Uterus (tissue), 4 donors: Measurements from ENCODE around the gene LYSMD2. TPM values are rescaled to one million over a fixed set of nuclear protein-coding genes. Genes with fewer than 3 reads are reported as not detected.

Experiments used
- DNase-seq, 2 donors: peaks; one replicate each; pipeline ENCODE4 v3.0.0-alpha.2; 2019 to 2020
- H3K27ac ChIP-seq, 2 donors: fragments of 200-600 bp; sonication (generic); 1 replicate in 1 of 2; 2 replicates in 1 of 2; pipeline ENCODE4 v1.5.1; 2016 to 2018
- H3K27me3 ChIP-seq, 2 donors: fragments of 200-600 bp; sonication (generic); one replicate each; pipeline ENCODE4 v1.5.1; 2018 to 2019; ENCODE audit warnings: control low read depth in 1 of 2
- H3K36me3 ChIP-seq, 2 donors: fragments of 200-600 bp; sonication (generic); one replicate each; pipeline ENCODE4 v1.5.1; 2019; ENCODE audit warnings: control low read depth in 1 of 2
- H3K4me1 ChIP-seq, 2 donors: fragments of 200-600 bp; sonication (generic); one replicate each; pipeline ENCODE4 v1.5.1; 2018 to 2019; ENCODE audit warnings: control low read depth in 1 of 2
- H3K4me3 ChIP-seq, 2 donors: fragments of 200-600 bp; sonication (generic); 1 replicate in 1 of 2; 2 replicates in 1 of 2; pipeline ENCODE4 v1.5.1; 2018 to 2019; ENCODE audit warnings: mild to moderate bottlenecking in 1 of 2
- H3K9me3 ChIP-seq, 2 donors: fragments of 200-600 bp; sonication (generic); one replicate each; pipeline ENCODE4 v1.5.1; 2019; ENCODE audit warnings: control low read depth in 1 of 2
- POLR2A ChIP-seq, 2 donors: fragments of 450-650 bp; IDR thresholded peaks; one replicate each; pipeline ENCODE4 v1.6.1; 2016; ENCODE audit warnings: antibody characterized with exemption in 2 of 2, mild to moderate bottlenecking in 1 of 2, moderate library complexity in 1 of 2
- intact Hi-C: fragments of 100-400 bp; cut with DNase I; formaldehyde crosslinking; loops from one replicate; pipeline ENCODE4 v1.15.1; 2023; ENCODE audit warnings: low total_unique reads
- total RNA-seq, 4 donors: library from RNA; depleted of rRNA in 3 of 4; stranded (reverse); fragments of >200 nt in 3 of 4; gene quantifications; one replicate each; pipeline versions ENCODE4 v1.1.0 to v1.2.4, GENCODE V29; 2014 to 2023
- TF ChIP-seq, protein P1 (sequence below), 4 experiments: fragments of 200-600 bp in 2 of 4; fragments of 450-650 bp in 2 of 4; sonication (generic) in 2 of 4; IDR thresholded peaks; one replicate each; pipeline ENCODE4 v1.5.1; 2016 to 2019; ENCODE audit warnings: antibody characterized with exemption in 4 of 4, mild to moderate bottlenecking in 2 of 4, moderate library complexity in 1 of 4
- donor health status: DM: yes; HTN: yes; CAD: no.

Gene LYSMD2
- total RNA-seq, 4 donors from 2014 or later = 8.5 to 44.7 (median 25.0) TPM

DNA sequence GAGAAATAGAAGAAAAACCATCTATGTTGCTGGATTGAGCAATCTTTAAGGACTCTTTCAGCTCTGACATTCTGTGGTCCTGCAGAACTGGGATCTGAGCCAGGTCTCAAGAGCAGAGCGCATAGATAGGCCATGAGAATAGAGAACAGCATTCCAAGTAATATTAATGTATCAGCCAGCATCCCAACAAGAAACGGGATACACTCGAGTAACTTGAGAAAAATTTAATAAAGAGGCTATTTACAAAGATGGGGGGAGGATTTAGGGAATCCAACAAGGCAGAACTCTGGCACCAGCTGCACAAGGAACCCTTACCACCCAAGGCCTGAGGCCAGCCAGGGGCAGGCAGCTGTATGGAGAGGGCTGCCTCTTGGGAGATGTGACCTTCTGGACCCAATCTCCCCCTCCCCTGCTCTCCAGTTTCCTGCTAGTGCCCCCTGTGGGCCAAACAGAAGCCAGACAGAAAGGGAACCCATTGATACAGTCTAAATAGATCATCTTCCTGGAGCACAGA, 22.2 kb upstream of the LYSMD2 start:
- H3K36me3 ChIP-seq = no peaks in the 10 kb centered on the region
- no peak for TF ChIP-seq POLR2A (IDR thresholded peaks at IDR 0.05)
- TF ChIP-seq, protein P1, sequence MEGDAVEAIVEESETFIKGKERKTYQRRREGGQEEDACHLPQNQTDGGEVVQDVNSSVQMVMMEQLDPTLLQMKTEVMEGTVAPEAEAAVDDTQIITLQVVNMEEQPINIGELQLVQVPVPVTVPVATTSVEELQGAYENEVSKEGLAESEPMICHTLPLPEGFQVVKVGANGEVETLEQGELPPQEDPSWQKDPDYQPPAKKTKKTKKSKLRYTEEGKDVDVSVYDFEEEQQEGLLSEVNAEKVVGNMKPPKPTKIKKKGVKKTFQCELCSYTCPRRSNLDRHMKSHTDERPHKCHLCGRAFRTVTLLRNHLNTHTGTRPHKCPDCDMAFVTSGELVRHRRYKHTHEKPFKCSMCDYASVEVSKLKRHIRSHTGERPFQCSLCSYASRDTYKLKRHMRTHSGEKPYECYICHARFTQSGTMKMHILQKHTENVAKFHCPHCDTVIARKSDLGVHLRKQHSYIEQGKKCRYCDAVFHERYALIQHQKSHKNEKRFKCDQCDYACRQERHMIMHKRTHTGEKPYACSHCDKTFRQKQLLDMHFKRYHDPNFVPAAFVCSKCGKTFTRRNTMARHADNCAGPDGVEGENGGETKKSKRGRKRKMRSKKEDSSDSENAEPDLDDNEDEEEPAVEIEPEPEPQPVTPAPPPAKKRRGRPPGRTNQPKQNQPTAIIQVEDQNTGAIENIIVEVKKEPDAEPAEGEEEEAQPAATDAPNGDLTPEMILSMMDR (IDR thresholded peaks at IDR 0.05) = no peak
- DNase-seq = peak; percentile 66 to 73
- no peak overlapping the region for H3K4me3 ChIP-seq
- peaks cover 0 to 5% of the 10 kb centered on the region in 2 donors for H3K4me1 ChIP-seq
- H3K9me3 ChIP-seq = no peaks in the 10 kb centered on the region
- H3K27me3 ChIP-seq = no peaks in the 10 kb centered on the region
- intact Hi-C loops = no loop called here
- H3K27ac ChIP-seq = peak overlapping the region; percentile 72 to 75

DNA sequence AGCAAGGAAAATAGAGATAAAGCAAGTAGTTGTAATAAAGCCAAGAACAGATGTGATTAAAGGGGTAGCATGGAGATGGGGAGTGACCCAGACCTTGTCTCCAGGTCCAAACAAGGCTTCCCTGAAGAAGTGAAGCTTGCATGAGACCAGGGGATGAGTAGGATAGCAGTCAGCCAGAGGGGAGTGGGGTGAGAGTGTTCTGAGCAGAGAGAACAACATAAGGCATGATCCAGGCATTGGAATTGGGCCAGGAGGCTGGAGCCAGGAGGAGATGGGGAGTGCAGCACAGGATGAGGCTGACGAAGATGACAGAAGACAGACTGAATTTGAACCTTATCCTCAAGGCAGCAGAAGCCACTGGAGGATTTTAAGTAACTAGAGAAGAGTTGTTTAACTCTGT, 21.2 kb upstream of the LYSMD2 start:
- H3K9me3 ChIP-seq = no peaks in the 10 kb centered on the region
- no peaks in the 10 kb centered on the region for H3K27me3 ChIP-seq
- H3K27ac ChIP-seq = peak overlapping the region; percentile 72 to 75
- peaks cover 0 to 5% of the 10 kb centered on the region in 2 donors for H3K4me1 ChIP-seq
- DNase-seq = peak; percentile 87 to 93
- TF ChIP-seq POLR2A (IDR thresholded peaks at IDR 0.05) = no peak
- TF ChIP-seq, protein P1 (IDR thresholded peaks at IDR 0.05) = no peak
- no peaks in the 10 kb centered on the region for H3K36me3 ChIP-seq
- intact Hi-C loops = no loop called here
- H3K4me3 ChIP-seq = no peak overlapping the region

DNA sequence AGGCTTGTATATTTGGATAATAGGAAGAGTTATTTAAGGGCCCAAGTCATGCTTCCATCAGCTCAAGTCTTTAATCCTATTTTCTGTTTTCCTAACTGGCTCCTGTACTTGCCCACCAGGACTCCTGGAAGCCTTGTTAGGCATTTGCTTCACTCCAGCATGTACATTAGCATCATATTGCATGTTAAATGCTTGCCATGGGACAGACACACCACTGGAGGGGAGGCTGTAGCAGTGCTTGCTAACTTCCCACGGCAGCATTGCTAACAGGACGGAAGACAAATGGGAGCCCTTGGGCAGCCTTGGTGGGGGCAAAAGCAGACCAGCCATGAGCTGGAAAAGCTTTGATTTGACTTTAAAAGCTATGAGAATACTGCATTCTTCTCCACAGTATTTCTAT, 20.0 kb upstream of the LYSMD2 start:
- H3K9me3 ChIP-seq = no peaks in the 10 kb centered on the region
- peaks cover 0 to 11% of the 10 kb centered on the region in 2 donors for H3K4me1 ChIP-seq
- peak overlapping the region; percentile 72 to 75 for H3K27ac ChIP-seq
- no peaks in the 10 kb centered on the region for H3K36me3 ChIP-seq
- no peak for DNase-seq
- no peak overlapping the region for H3K4me3 ChIP-seq
- TF ChIP-seq, protein P1 (IDR thresholded peaks at IDR 0.05) = no peak
- TF ChIP-seq POLR2A (IDR thresholded peaks at IDR 0.05) = no peak
- no peaks in the 10 kb centered on the region for H3K27me3 ChIP-seq
- intact Hi-C loops = no loop called here

DNA sequence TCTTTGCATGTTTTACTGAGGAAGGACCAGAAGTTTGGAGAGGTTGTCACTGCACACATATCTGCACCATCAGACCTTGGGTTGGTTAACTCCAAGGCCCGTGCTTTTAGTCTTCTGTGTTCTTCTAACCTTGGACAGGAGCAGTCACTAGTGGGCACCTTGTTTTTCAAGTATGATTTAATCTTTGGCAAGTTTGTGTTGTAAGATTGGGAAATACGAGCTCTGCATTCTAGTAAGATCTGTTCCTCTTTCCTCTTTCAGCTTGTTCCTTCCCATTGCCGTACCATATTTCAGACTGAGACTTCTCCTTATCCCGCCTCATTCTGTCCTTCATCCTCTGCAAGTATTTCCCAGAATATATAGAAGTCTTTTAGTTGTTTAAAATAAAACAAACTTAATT, 19.0 kb upstream of the LYSMD2 start:
- H3K36me3 ChIP-seq = no peaks in the 10 kb centered on the region
- no peak for TF ChIP-seq POLR2A (IDR thresholded peaks at IDR 0.05)
- TF ChIP-seq, protein P1 (IDR thresholded peaks at IDR 0.05) = no peak
- peaks cover 0 to 11% of the 10 kb centered on the region in 2 donors for H3K4me1 ChIP-seq
- DNase-seq = no peak
- no peaks in the 10 kb centered on the region for H3K27me3 ChIP-seq
- intact Hi-C loops = no loop called here
- no peak overlapping the region for H3K4me3 ChIP-seq
- no peak overlapping the region for H3K27ac ChIP-seq
- H3K9me3 ChIP-seq = no peaks in the 10 kb centered on the region

DNA sequence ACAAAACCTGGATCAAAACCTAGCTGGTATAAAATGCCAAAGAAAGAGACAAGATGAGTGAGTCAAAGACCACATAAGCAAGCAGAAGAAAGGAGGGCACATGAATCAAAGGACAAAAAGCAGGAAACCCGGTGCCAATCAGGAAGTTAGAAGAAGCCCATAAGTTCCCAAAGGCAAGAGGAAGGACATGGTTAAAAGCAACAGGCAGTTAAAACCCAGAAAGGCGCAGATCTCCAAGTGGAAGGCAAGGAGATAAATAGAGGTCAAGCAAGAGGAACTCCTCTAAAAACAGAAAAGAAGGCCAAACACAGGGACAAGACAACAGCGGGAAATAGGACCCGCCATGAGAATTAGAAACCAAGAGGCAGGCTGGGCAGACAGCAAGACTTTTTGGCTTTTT, 18.3 kb upstream of the LYSMD2 start:
- TF ChIP-seq, protein P1 (IDR thresholded peaks at IDR 0.05) = no peak
- Histone ChIP-seq H3K27ac (no peak overlapping the region), H3K27me3 (no peaks in the 10 kb centered on the region), H3K4me1 (peaks cover 0 to 11% of the 10 kb centered on the region in 2 donors), H3K9me3 (no peaks in the 10 kb centered on the region), H3K4me3 (no peak overlapping the region), H3K36me3 (no peaks in the 10 kb centered on the region)
- DNase-seq = no peak
- intact Hi-C loops = no loop called here
